Body of pancreas (tissue), 4 donors: ENCODE measurements around the gene OXCT1. TPM values are rescaled to one million over a fixed set of nuclear protein-coding genes. Genes with fewer than 3 reads are reported as not detected.

Source experiments
- ATAC-seq: fragments of 150-250 bp; one replicate; pipeline ENCODE4 v1.9.1; 2016
- DNase-seq, 4 donors: peaks; one replicate each; pipeline ENCODE4 v3.0.0-alpha.2; 2019
- H3K27ac ChIP-seq, 4 donors: fragments of 200-600 bp; sonication (generic); 1 replicate in 3 of 4; 2 replicates in 1 of 4; pipeline versions ENCODE4 v1.5.1 to v1.6.1; 2016 to 2019; ENCODE audit warnings: mild to moderate bottlenecking in 1 of 4, mixed read lengths in 1 of 4, moderate library complexity in 1 of 4
- H3K27me3 ChIP-seq, 2 donors: fragments of 200-600 bp; sonication (generic); one replicate each; pipeline ENCODE4 v1.6.0; 2016; ENCODE audit warnings: mild to moderate bottlenecking in 1 of 2
- H3K36me3 ChIP-seq, 2 donors: fragments of 200-600 bp; sonication (generic); replicated peaks in 1 of 2; 2 replicates each; pipeline ENCODE4 v1.5.1; 2016; ENCODE audit warnings: low read depth in 2 of 2; ENCODE audit not compliant: insufficient read depth in 1 of 2
- H3K4me1 ChIP-seq: fragments of 200-600 bp; sonication (generic); one replicate; pipeline ENCODE4 v1.6.0; 2016
- H3K4me3 ChIP-seq, 2 donors: fragments of 200-600 bp; sonication (generic); 1 replicate in 1 of 2; 2 replicates in 1 of 2; pipeline ENCODE4 v1.5.1; 2016 to 2019
- H3K9me3 ChIP-seq, 3 donors: fragments of 200-600 bp; sonication (generic); 1 replicate in 2 of 3; 2 replicates in 1 of 3; pipeline ENCODE4 v1.5.1; 2016
- CTCF ChIP-seq, 7 experiments: fragments of 450-650 bp in 4 of 7; fragments of 200-600 bp in 3 of 7; sonication (generic) in 3 of 7; IDR thresholded peaks; one replicate each; pipeline ENCODE4 v1.5.1; 2016 to 2019; ENCODE audit warnings: antibody characterized with exemption in 7 of 7
- POLR2A ChIP-seq, 3 donors: fragments of 450-650 bp; IDR thresholded peaks; one replicate each; pipeline ENCODE4 v1.6.1; 2016; ENCODE audit warnings: antibody characterized with exemption in 3 of 3, mild to moderate bottlenecking in 2 of 3
- WGBS, 2 donors: methylation state at CpG; one replicate each; pipeline ENCODE4 v1.1.5; 2017; 5-methylcytosine and 5-hydroxymethylcytosine counted together
- intact Hi-C: fragments of 100-400 bp; cut with DNase I; formaldehyde crosslinking; loops from one replicate; pipeline ENCODE4 v1.15.1; 2023
- total RNA-seq, 2 donors: library from RNA; depleted of rRNA; stranded (reverse); fragments of >200 nt; gene quantifications; one replicate each; pipeline ENCODE4 v1.1.0, GENCODE V29; 2016

The OXCT1 gene
- total RNA-seq, 2 donors from 2014 or later: 3.9 to 7.9 TPM

- H3K4me3 ChIP-seq: no peak overlapping the region
- ATAC-seq (no peak), DNase-seq (no peak)
- intact Hi-C loops: no loop called here
- TF ChIP-seq CTCF (IDR thresholded peaks at IDR 0.05) (no peak), POLR2A (IDR thresholded peaks at IDR 0.05) (no peak)
- no peaks in the 10 kb centered on the region for H3K27me3 ChIP-seq
- peaks cover 9% of the 10 kb centered on the region for H3K4me1 ChIP-seq
- H3K9me3 ChIP-seq: no peaks in the 10 kb centered on the region
- no peak overlapping the region for H3K27ac ChIP-seq
- no peaks in the 10 kb centered on the region for H3K36me3 ChIP-seq
These were observed 4.9 kb upstream of the OXCT1 start for GRCh38 chr5:41875121-41875520.

- H3K4me3 ChIP-seq: no peak overlapping the region
- ATAC-seq: no peak
- DNase-seq: no peak
- intact Hi-C loops: no loop called here
- TF ChIP-seq POLR2A (IDR thresholded peaks at IDR 0.05): no peak
- no peak for TF ChIP-seq CTCF (IDR thresholded peaks at IDR 0.05)
- H3K36me3 ChIP-seq: no peaks in the 10 kb centered on the region
- no peaks in the 10 kb centered on the region for H3K27me3 ChIP-seq
- H3K27ac ChIP-seq: no peak overlapping the region
- no peaks in the 10 kb centered on the region for H3K9me3 ChIP-seq
- H3K4me1 ChIP-seq: peaks cover 9% of the 10 kb centered on the region
These were observed 4.4 kb upstream of the OXCT1 start for GRCh38 chr5:41874512-41875060.

GRCh38 chr5:41871852-41872251 lies 1.6 kb upstream of the OXCT1 start:
- Histone ChIP-seq H3K27ac (no peak overlapping the region), H3K27me3 (no peaks in the 10 kb centered on the region), H3K4me1 (peaks cover 15% of the 10 kb centered on the region), H3K9me3 (no peaks in the 10 kb centered on the region), H3K4me3 (no peak overlapping the region), H3K36me3 (no peaks in the 10 kb centered on the region)
- DNase-seq: peak in 3 of 4 donors; percentile 6 to 48 (median 27)
- WGBS, 2 donors: 34 to 45% methylated on average over 2 of the region's 2 CpGs
- intact Hi-C loops: no loop called here
- TF ChIP-seq POLR2A (IDR thresholded peaks at IDR 0.05) (no peak), CTCF (IDR thresholded peaks at IDR 0.05) (no peak)
- ATAC-seq: no peak

- 5 to 14% methylated on average over 13 to 16 of the region's 16 CpGs for WGBS, 2 donors
- Histone ChIP-seq H3K27ac (peak overlapping the region in 3 of 4 donors; percentile 53 to 76 (median 70)), H3K4me1 (peaks cover 15% of the 10 kb centered on the region), H3K4me3 (peak overlapping the region; percentile 2 to 78), H3K36me3 (no peaks in the 10 kb centered on the region), H3K9me3 (no peaks in the 10 kb centered on the region), H3K27me3 (no peaks in the 10 kb centered on the region)
- ATAC-seq: no peak
- no peak for TF ChIP-seq CTCF (IDR thresholded peaks at IDR 0.05)
- no peak for TF ChIP-seq POLR2A (IDR thresholded peaks at IDR 0.05)
- intact Hi-C loops: no loop called here
- DNase-seq: no peak
These were observed 413 bp upstream of the OXCT1 start for GRCh38 chr5:41870627-41871048.

GRCh38 chr5:41869151-41869723 lies 988 bp downstream of the OXCT1 start:
- H3K27me3 ChIP-seq: no peaks in the 10 kb centered on the region
- DNase-seq: peak in 3 of 4 donors; percentile 8 to 36 (median 16)
- no peak for TF ChIP-seq POLR2A (IDR thresholded peaks at IDR 0.05)
- no peak for TF ChIP-seq CTCF (IDR thresholded peaks at IDR 0.05)
- peak overlapping the region; percentile 2 to 78 for H3K4me3 ChIP-seq
- peaks cover 15% of the 10 kb centered on the region for H3K4me1 ChIP-seq
- no peak for ATAC-seq
- no peaks in the 10 kb centered on the region for H3K9me3 ChIP-seq
- 23 to 43% methylated on average over 14 to 28 of the region's 28 CpGs for whole genome bisulfite sequencing, 2 donors
- no peaks in the 10 kb centered on the region for H3K36me3 ChIP-seq
- peak overlapping the region in 2 of 4 donors; percentile 70 to 76 for H3K27ac ChIP-seq
- intact Hi-C loops: no loop called here
